HepG2 (cell line): Measurements from ENCODE around the gene HOXC5. TPM values are rescaled to one million over a fixed set of nuclear protein-coding genes. Genes with fewer than 3 reads are reported as not detected.

Source experiments
- ATAC-seq: fragments of 200-7000 bp; cut with Tn5 transposase; 3 replicates; pipeline ENCODE4 v1.9.1; 2020; ENCODE audit warnings: mild to moderate bottlenecking, moderate library complexity
- BruUV-seq: library from RNA; stranded (reverse); fragments of 400-500 nt; replicated peaks from 2 replicates; lab custom pipeline; 2021; lab: Mats Ljungman, UMichigan
- CTCF ChIA-PET: fragments of 300-600 bp; formaldehyde crosslinking; extraction: SDS; loops from one replicate; lab custom pipeline; 2021; ENCODE audit warnings: low total read pairs, inconsistent platforms, low intra/inter-chr PET ratio; lab: Yijun Ruan, JAX
- POLR2A ChIA-PET: fragments of 350-600 bp; sonication (Branson Sonifier 250); formaldehyde crosslinking; loops from one replicate; lab custom pipeline; 2020; ENCODE audit warnings: antibody characterized with exemption, inconsistent platforms; lab: Yijun Ruan, JAX
- DNase-seq: peaks from one replicate; pipeline ENCODE4 v3.0.0-alpha.2; 2015; ENCODE audit warnings: low spot score
- FAIRE-seq: peaks from 3 replicates; lab custom pipeline; 2011; peaks lifted over from hg19 to GRCh38; lab: Jason Lieb, UNC
- H2AFZ ChIP-seq: one replicate; pipeline ENCODE4 v1.6.1; 2011; ENCODE audit warnings: low read length, inconsistent platforms
- H3K27ac ChIP-seq: fragments of 300-600 bp; 3 replicates; pipeline ENCODE4 v1.8.0; 2011; ENCODE audit warnings: mixed run types, mild to moderate bottlenecking, mixed read lengths, low read length, inconsistent platforms; ENCODE audit not compliant: insufficient read depth; ENCODE audit errors: extremely low read length
- H3K27me3 ChIP-seq, 2 experiments: fragments of 200-600 bp in 1 of 2; 2 replicates in 1 of 2; 3 replicates in 1 of 2; pipeline versions ENCODE4 v1.6.0 to v1.8.0; 2011; ENCODE audit warnings: low read length in 2 of 2, mild to moderate bottlenecking in 2 of 2, moderate library complexity in 2 of 2, inconsistent platforms in 1 of 2; ENCODE audit not compliant: insufficient read depth in 2 of 2, control insufficient read depth in 1 of 2
- H3K36me3 ChIP-seq, 2 experiments: fragments of 200-600 bp in 1 of 2; replicated peaks in 1 of 2; 2 replicates in 1 of 2; 3 replicates in 1 of 2; pipeline versions ENCODE4 v1.5.1 to v1.8.0; 2011; ENCODE audit warnings: low read length in 2 of 2, inconsistent platforms in 1 of 2; ENCODE audit not compliant: insufficient read depth in 2 of 2, control insufficient read depth in 1 of 2
- H3K4me1 ChIP-seq: 2 replicates; pipeline ENCODE4 v1.5.1; 2012; ENCODE audit warnings: low read length, inconsistent platforms; ENCODE audit not compliant: insufficient read depth
- H3K4me2 ChIP-seq: 2 replicates; pipeline ENCODE4 v1.6.0; 2011; ENCODE audit warnings: low read depth, low read length, inconsistent platforms
- H3K4me3 ChIP-seq, 3 experiments: fragments of 200-600 bp in 1 of 3; sonication (generic), shearing (Covaris generic) in 1 of 3; replicated peaks in 1 of 3; 2 replicates each; pipeline ENCODE4 v1.5.1; 2011 to 2016; ENCODE audit warnings: low read length in 3 of 3, inconsistent platforms in 2 of 3, low read depth in 2 of 3, mild to moderate bottlenecking in 2 of 3, control low read depth in 1 of 3, mixed read lengths in 1 of 3; ENCODE audit not compliant: insufficient read depth in 1 of 3
- H3K79me2 ChIP-seq: one replicate; pipeline ENCODE4 v1.6.1; 2011; ENCODE audit warnings: low read length, inconsistent platforms; ENCODE audit not compliant: insufficient read depth
- H3K9ac ChIP-seq: 2 replicates; pipeline ENCODE4 v1.6.0; 2011; ENCODE audit warnings: mild to moderate bottlenecking, low read depth, low read length, inconsistent platforms; ENCODE audit not compliant: insufficient read depth
- H3K9me3 ChIP-seq: 2 replicates; pipeline ENCODE4 v1.5.1; 2012; ENCODE audit warnings: mild to moderate bottlenecking, low read length
- H4K20me1 ChIP-seq: 2 replicates; pipeline ENCODE4 v1.6.0; 2011; ENCODE audit warnings: inconsistent platforms, mild to moderate bottlenecking, low read length, moderate library complexity; ENCODE audit not compliant: insufficient read depth
- HES4 ChIP-seq: sonication (generic); formaldehyde crosslinking; IDR thresholded peaks from 2 replicates; pipeline ENCODE4 v1.9.0; 2021; ENCODE audit warnings: mild to moderate bottlenecking, missing genetic modification reagents, borderline replicate concordance
- HOXD1 ChIP-seq: sonication (generic); formaldehyde crosslinking; IDR thresholded peaks from 2 replicates; pipeline ENCODE4 v1.5.0; 2020; ENCODE audit warnings: missing genetic modification reagents
- IRX3 ChIP-seq: sonication (generic); formaldehyde crosslinking; IDR thresholded peaks from 2 replicates; pipeline ENCODE4 v1.8.1; 2023; ENCODE audit warnings: mild to moderate bottlenecking, low read depth, missing genetic modification reagents, borderline replicate concordance
- MED1 ChIP-seq: sonication (generic); formaldehyde crosslinking; IDR thresholded peaks from 2 replicates; pipeline ENCODE4 v1.4.0; 2020; ENCODE audit warnings: missing genetic modification reagents
- NR1H2 ChIP-seq: sonication (generic); formaldehyde crosslinking; IDR thresholded peaks from 2 replicates; pipeline ENCODE4 v1.8.1; 2022; ENCODE audit warnings: low read depth, missing genetic modification reagents, borderline replicate concordance
- SOX13 ChIP-seq, 3 experiments: fragments of 450-650 bp in 1 of 3; sonication (generic) in 1 of 3; formaldehyde crosslinking in 1 of 3; IDR thresholded peaks in 2 of 3; conservative IDR thresholded peaks in 1 of 3; 2 replicates each; pipeline versions ENCODE4 v1.5.0 to v1.6.1; 2016 to 2020; ENCODE audit warnings: antibody characterized with exemption in 1 of 3, mild to moderate bottlenecking in 1 of 3, missing compliant biosample characterization in 1 of 3, missing genetic modification reagents in 1 of 3, moderate library complexity in 1 of 3
- SP4 ChIP-seq: sonication (generic); formaldehyde crosslinking; IDR thresholded peaks from 2 replicates; pipeline ENCODE4 v1.8.1; 2023; ENCODE audit warnings: mild to moderate bottlenecking, missing genetic modification reagents
- ZBTB1 ChIP-seq: sonication (generic); formaldehyde crosslinking; IDR thresholded peaks from 2 replicates; pipeline ENCODE4 v1.4.0; 2020; ENCODE audit warnings: missing genetic modification reagents, borderline replicate concordance
- ZKSCAN8 ChIP-seq: IDR thresholded peaks from 2 replicates; pipeline ENCODE4 v1.6.1; 2016; ENCODE audit warnings: borderline replicate concordance, missing genetic modification reagents, missing compliant biosample characterization
- ZNF251 ChIP-seq: sonication (generic); formaldehyde crosslinking; IDR thresholded peaks from 2 replicates; pipeline ENCODE4 v1.9.0; 2021; ENCODE audit warnings: mild to moderate bottlenecking, missing genetic modification reagents
- ZNF276 ChIP-seq: sonication (generic); formaldehyde crosslinking; IDR thresholded peaks from 2 replicates; pipeline ENCODE4 v1.4.0; 2020; ENCODE audit warnings: mild to moderate bottlenecking, low read depth, missing genetic modification reagents
- ZNF7 ChIP-seq: IDR thresholded peaks from 2 replicates; pipeline ENCODE4 v1.6.1; 2016; ENCODE audit warnings: missing biosample characterization, missing genetic modification reagents
- ZNF704 ChIP-seq: sonication (generic); formaldehyde crosslinking; IDR thresholded peaks from 2 replicates; pipeline ENCODE4 v1.8.1; 2023; ENCODE audit warnings: mild to moderate bottlenecking, inconsistent platforms, moderate library complexity, missing genetic modification reagents, borderline replicate concordance
- ZNF761 ChIP-seq: sonication (generic); formaldehyde crosslinking; conservative IDR thresholded peaks from 2 replicates; pipeline ENCODE4 v1.4.0; 2020; ENCODE audit warnings: mild to moderate bottlenecking, missing genetic modification reagents
- WGBS: methylation state at CpG from one replicate; pipeline ENCODE4 v1.1.6; 2017; ENCODE audit warnings: low lambda C conversion rate; 5-methylcytosine and 5-hydroxymethylcytosine counted together
- in situ Hi-C: cut with HindIII; loops from 2 replicates; pipeline ENCODE4 v1.10.0; 2017; ENCODE audit warnings: low pct_unique_long_range_greater_than_20kb; ENCODE audit not compliant: extremely low pct_ligation_motif_present
- intact Hi-C: fragments of 100-400 bp; cut with micrococcal nuclease; formaldehyde crosslinking; loops from one replicate; pipeline ENCODE4 v1.10.0; 2022; ENCODE audit not compliant: unreplicated experiment
- polyA plus RNA-seq, 8 experiments: library from polyadenylated mRNA; depleted of rRNA in 3 of 8; stranded (reverse) in 7 of 8; unstranded in 1 of 8; fragments of >200 nt; fragmentation: Illumina TruSeq in 4 of 8; extraction: Trizol in 4 of 8; gene quantifications; 2 replicates each; pipeline versions ENCODE4 v1.2.1 to v1.2.3, GENCODE V29; 2011 to 2016; ENCODE audit warnings: low read depth in 4 of 8, missing spikeins in 1 of 8, mixed read lengths in 1 of 8; ENCODE audit not compliant: insufficient read depth in 1 of 8
- total RNA-seq, 5 experiments: library from RNA; depleted of rRNA; stranded (reverse); fragments of >200 nt; fragmentation: Illumina TruSeq; extraction: Trizol; gene quantifications; 2 replicates each; pipeline ENCODE4 v1.2.3, GENCODE V29; 2016; ENCODE audit warnings: low read depth in 1 of 5

The HOXC5 gene
- total and polyA plus RNA-seq, 2 of the 13 experiments (the other 11 are each of a cell fraction or from before 2014, with no cell fraction given): not detected

GRCh38 chr12:54022960-54023884 lies 9.6 kb upstream of the HOXC5 start:
- H2AFZ ChIP-seq: no peak overlapping the region
- H3K27me3 ChIP-seq: peaks cover 2 to 64% of the 10 kb centered on the region in 2 experiments; a peak in 4 of 5 replicates
- no peaks in the 10 kb centered on the region for H3K4me1 ChIP-seq
- H3K36me3 ChIP-seq: no peaks in the 10 kb centered on the region
- no peak for ATAC-seq
- no peak overlapping the region for H3K27ac ChIP-seq
- no peak for TF ChIP-seq HOXD1 (CRISPR knock-in tag)
- TF ChIP-seq IRX3 (CRISPR knock-in tag): no peak
- TF ChIP-seq, all 625 proteins: peak for 0
- no peak for FAIRE-seq
- no peaks in the 10 kb centered on the region for H4K20me1 ChIP-seq
- DNase-seq: no peak
- ChIA-PET POLR2A (no interaction called here), CTCF (no interaction called here)
- intact Hi-C loops: no loop called here
- no peak overlapping the region for H3K4me3 ChIP-seq
- BruUV-seq: no TSS peak
- H3K4me2 ChIP-seq: no peak overlapping the region
- no peaks in the 10 kb centered on the region for H3K9me3 ChIP-seq
- WGBS: 6% methylated on average over 8 of the region's 8 CpGs
- no peak overlapping the region for H3K9ac ChIP-seq
- in situ Hi-C loops: no loop called here
- no peaks in the 10 kb centered on the region for H3K79me2 ChIP-seq

GRCh38 chr12:54024127-54024526 lies 8.7 kb upstream of the HOXC5 start:
- Histone ChIP-seq H2AFZ (no peak overlapping the region), H3K27me3 (peaks cover 2 to 73% of the 10 kb centered on the region in 2 experiments; a peak in 4 of 5 replicates), H3K9ac (no peak overlapping the region), H3K4me2 (no peak overlapping the region), H3K27ac (no peak overlapping the region), H3K9me3 (no peaks in the 10 kb centered on the region), H3K4me1 (no peaks in the 10 kb centered on the region), H4K20me1 (no peaks in the 10 kb centered on the region), H3K79me2 (no peaks in the 10 kb centered on the region), H3K4me3 (no peak overlapping the region), H3K36me3 (no peaks in the 10 kb centered on the region)
- ATAC-seq (no peak), DNase-seq (no peak), FAIRE-seq (no peak)
- ChIA-PET CTCF (no interaction called here), POLR2A (no interaction called here)
- BruUV-seq: no TSS peak
- intact Hi-C loops: no loop called here
- WGBS: 22% methylated on average over 13 of the region's 17 CpGs
- in situ Hi-C loops: no loop called here
- TF ChIP-seq ZKSCAN8 (CRISPR knock-in tag) (no peak), ZNF761 (CRISPR knock-in tag) (no peak), ZNF704 (no peak), HES4 (no peak), MED1 (CRISPR knock-in tag) (no peak), NR1H2 (no peak), ZNF251 (CRISPR knock-in tag) (no peak), SOX13 (IDR thresholded peaks at IDR 0.05) (no peak), SOX13 (CRISPR knock-in tag; conservative IDR thresholded peaks at IDR 0.05 in 1 of 2, IDR thresholded peaks at IDR 0.05 in 1 of 2) (no peak), ZBTB1 (CRISPR knock-in tag) (no peak), SP4 (CRISPR knock-in tag) (no peak), ZNF7 (CRISPR knock-in tag) (no peak), ZNF276 (CRISPR knock-in tag) (no peak)
